Right forelimb (tissue), 1 donor: ENCODE results near the gene PROCA1.
A peak's percentile ranks its signal among the peaks of the same experiment; 100 is the strongest.
"Not testable (repeated sequence)": the region's sequence is repeated elsewhere in the genome, so short reads cannot be mapped to it uniquely, and the experiment has no call there.

Experiments used
- DNase-seq: peaks from one replicate; pipeline ENCODE4 v3.0.0-alpha.2; 2018

PROCA1 gene

DNA sequence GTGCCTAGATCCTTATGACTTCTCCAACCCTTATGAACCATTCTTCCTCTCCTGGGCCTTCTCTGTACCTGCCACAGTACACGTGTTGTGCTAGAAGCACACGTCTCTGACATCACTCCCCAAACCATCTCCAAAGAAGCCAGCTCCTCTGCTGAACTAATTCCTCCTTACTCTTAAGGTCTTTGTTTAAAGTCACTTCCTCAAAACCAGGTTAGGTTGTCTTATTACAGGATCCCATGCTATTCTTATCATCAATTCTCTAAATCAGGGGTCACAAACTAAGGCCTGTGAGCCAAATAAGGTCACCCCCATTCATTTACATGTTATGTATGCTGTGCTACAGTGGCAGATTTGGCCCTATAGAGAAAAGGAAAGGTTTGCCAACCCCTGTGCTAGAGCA is 45.7 kb downstream of the PROCA1 start:
- no peak for DNase-seq

GRCh38 chr17:28663723-28664122 is 48.0 kb downstream of the PROCA1 start:
- no peak for DNase-seq

GRCh38 chr17:28662527-28662829 is 49.2 kb downstream of the PROCA1 start:
- no peak for DNase-seq

DNA sequence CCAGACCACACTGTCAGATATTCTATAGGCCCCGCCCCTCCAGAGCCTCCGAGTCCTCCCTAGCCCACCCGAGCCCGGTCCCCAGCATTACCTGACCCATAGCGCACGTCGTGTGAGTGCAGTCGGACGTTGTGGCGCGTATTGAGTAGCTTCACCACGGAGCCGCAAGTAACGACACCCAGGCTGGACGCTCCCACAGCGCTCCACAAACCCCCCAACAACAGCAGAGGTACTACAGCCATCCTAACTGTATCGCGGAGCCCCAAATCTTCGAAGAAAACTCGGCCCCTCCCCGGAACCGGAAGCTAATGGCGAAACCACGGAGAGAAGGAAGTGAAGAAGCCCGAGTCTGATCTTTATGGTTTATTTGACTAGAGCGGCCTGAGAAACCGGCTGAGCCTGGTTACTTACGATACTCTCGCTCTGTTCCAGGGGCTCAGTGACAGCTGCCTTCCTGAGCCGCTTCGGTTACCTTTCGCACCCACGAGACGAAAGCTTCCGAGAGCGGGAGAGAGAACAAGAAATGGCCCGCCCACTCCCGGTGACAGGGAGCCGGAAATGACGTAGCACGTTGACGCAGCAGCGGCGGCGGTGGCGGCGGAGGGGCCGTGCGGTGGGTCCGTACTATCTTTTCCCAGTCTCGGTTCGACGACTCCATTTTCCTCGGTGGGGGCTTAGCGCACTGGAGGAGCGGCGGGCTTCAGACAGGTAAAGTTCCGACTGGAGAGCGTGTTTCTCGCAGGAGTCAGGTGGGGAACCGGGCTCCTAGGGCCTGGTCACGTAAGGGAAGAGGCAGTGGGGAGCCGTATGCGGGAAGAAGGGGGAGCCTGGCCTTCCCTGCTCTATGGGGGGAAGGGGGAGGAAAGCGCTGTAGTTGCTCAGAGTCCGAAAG is 49.8 kb downstream of the PROCA1 start, which contains the start of the genes SDF2 and SUPT6H:
TSS of gene SDF2 (minus strand) at position 272 of the 892 bp plus-strand sequence. CDS start at position 242, 30 bp downstream.
TSS of gene SUPT6H (plus strand) at position 571 of the 892 bp plus-strand sequence. CDS start 11,197 bp downstream, outside the sequence.
- DNase-seq = peak; percentile 98

- DNase-seq = not testable (repeated sequence)
Measured at GRCh38 chr17:28659497-28659881, 52.2 kb downstream of the PROCA1 start.

DNA sequence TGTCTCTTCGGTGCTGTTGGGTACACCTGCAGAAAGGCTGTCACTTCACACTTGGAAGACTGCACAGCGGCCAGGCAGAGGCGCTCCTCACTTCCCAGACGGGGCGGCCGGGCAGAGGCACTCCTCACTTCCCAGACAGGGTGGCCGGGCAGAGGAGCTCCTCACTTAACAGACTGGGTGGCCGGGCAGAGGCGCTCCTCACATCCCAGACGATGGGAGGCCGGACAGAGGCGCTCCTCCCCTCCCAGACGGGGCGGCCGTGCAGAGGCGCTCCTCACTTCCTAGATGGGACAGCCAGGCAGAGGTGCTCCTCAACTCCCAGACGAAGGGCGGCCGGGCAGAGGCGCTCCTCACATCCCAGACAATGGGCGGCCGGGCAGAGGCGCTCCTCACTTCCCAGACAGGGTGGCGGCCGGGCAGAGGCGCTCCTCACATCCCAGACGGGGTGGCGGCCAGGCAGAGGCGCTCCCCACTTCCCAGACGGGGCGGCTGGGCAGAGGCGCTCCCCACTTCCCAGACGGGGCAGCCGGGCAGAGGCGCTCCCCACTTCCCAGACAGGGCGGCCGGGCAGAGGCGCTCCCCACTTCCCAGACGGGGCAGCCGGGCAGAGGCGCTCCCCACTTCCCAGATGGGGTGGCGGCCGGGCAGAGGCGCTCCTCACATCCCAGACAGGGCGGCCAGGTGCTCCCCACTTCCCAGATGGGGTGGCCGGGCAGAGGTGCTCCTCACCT is 52.8 kb downstream of the PROCA1 start:
- not testable (repeated sequence) for DNase-seq

DNA sequence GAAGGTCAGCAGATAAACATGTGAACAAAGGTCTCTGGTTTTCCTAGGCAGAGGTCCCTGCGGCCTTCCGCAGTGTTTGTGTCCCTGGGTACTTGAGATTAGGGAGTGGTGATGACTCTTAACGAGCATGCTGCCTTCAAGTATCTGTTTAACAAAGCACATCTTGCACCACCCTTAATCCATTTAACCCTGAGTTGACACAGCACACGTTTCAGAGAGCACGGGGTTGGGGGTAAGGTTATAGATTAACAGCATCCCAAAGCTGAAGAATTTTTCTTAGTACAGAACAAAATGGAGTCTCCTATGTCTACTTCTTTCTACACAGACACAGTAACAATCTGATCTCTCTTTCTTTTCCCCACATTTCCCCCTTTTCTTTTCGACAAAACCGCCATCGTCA is 53.3 kb downstream of the PROCA1 start:
- not testable (repeated sequence) for DNase-seq

DNA sequence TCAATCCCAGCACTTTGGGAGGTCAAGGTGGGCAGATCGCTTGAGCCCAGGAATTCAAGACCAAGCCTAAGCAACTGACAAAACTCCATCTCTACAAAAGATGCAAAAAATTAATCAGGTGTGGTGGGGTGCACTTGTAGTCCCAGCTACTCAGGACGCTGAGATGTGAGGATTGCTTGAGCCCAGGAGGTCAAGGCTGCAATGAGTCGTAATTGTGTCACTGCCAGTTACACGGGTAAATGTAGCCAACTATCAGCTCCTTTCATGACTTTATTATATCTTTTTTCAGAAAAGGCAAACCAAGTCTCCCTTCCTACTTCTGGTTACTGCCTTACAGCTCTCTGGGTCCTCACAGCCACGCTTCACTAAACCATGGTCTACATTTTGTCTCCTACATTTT is 53.9 kb downstream of the PROCA1 start:
- DNase-seq = no peak

DNA sequence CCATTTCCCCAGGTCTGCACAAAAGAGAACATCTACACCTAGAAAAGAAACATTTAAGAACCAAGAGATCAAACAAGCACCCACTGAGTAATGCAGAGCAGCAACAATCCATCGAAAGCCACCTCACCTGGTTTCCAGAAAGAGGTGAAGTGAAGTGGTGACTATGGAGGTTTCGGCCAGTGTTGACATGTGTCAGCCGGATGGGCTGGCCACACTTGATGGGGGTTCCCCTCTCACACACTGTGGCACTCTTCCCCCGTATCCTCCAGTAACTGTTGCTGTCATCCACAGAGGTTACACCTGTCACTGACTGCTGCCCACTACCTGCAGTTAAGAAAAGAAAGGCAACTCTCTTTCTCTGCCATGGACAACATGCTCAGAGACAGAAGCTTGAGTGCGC is 56.5 kb downstream of the PROCA1 start:
- no peak for DNase-seq
